CD4-positive, CD25-positive, alpha-beta regulatory T cell (primary cell): Measurements from ENCODE around the gene KRTAP5-6. TPM values are rescaled to one million over a fixed set of nuclear protein-coding genes. Genes with fewer than 3 reads are reported as not detected.

ENCODE experiments used
- ATAC-seq, 2 donors: fragments of 150-1000 bp; cut with Tn5 transposase; one replicate each; pipeline ENCODE4 v1.10.0; 2021; ENCODE audit warnings: low read depth in 2 of 2, moderate number of reproducible peaks in 2 of 2, moderate library complexity in 1 of 2
- DNase-seq, 3 donors: peaks; one replicate each; pipeline versions ENCODE4 v3.0.0 to v3.0.0-alpha.2; 2012 to 2022; ENCODE audit warnings: mixed read lengths in 1 of 3
- H3K27ac ChIP-seq: one replicate; pipeline ENCODE4 v1.7.0; 2013; ENCODE audit warnings: mild to moderate bottlenecking, low read length; ENCODE audit not compliant: insufficient read depth, poor library complexity, severe bottlenecking
- H3K27me3 ChIP-seq: one replicate; pipeline ENCODE4 v1.7.0; 2013; ENCODE audit warnings: low read length; ENCODE audit not compliant: control insufficient read depth, insufficient read depth
- H3K36me3 ChIP-seq: one replicate; pipeline ENCODE4 v1.7.0; 2013; ENCODE audit warnings: mild to moderate bottlenecking, low read length, moderate library complexity; ENCODE audit not compliant: control insufficient read depth, insufficient read depth
- H3K4me1 ChIP-seq: 2 replicates; pipeline ENCODE4 v1.7.0; 2013; ENCODE audit warnings: mild to moderate bottlenecking, low read length; ENCODE audit not compliant: insufficient read depth, control insufficient read depth, poor library complexity, severe bottlenecking
- H3K4me3 ChIP-seq: one replicate; pipeline ENCODE4 v1.7.0; 2013; ENCODE audit warnings: low read depth, mild to moderate bottlenecking, low read length, moderate library complexity
- H3K9me3 ChIP-seq, 2 experiments: 1 replicate in 1 of 2; 2 replicates in 1 of 2; pipeline ENCODE4 v1.7.0; 2013; ENCODE audit warnings: low read length in 2 of 2, mild to moderate bottlenecking in 1 of 2, moderate library complexity in 1 of 2; ENCODE audit not compliant: control insufficient read depth in 2 of 2
- H3K27ac Mint-ChIP-seq, 3 donors: one replicate each; pipeline ENCODE4 v1.8.0; 2020 to 2022; ENCODE audit warnings: mild to moderate bottlenecking in 3 of 3, mixed read lengths in 3 of 3, moderate library complexity in 2 of 3
- H3K27me3 Mint-ChIP-seq: one replicate; pipeline ENCODE4 v1.8.0; 2022; ENCODE audit warnings: mild to moderate bottlenecking, mixed read lengths
- H3K36me3 Mint-ChIP-seq: one replicate; pipeline ENCODE4 v1.8.0; 2020; ENCODE audit warnings: mixed read lengths
- H3K4me1 Mint-ChIP-seq, 4 donors: one replicate each; pipeline ENCODE4 v1.8.0; 2020 to 2022; ENCODE audit warnings: mixed read lengths in 4 of 4, mild to moderate bottlenecking in 1 of 4
- H3K4me3 Mint-ChIP-seq, 4 donors: one replicate each; pipeline ENCODE4 v1.8.0; 2020 to 2022; ENCODE audit warnings: mild to moderate bottlenecking in 4 of 4, mixed read lengths in 4 of 4, moderate library complexity in 3 of 4
- H3K9me3 Mint-ChIP-seq, 7 donors: one replicate each; pipeline ENCODE4 v1.8.0; 2020 to 2022; ENCODE audit warnings: mixed read lengths in 7 of 7, mild to moderate bottlenecking in 3 of 7, moderate library complexity in 2 of 7
- polyA plus RNA-seq, 4 donors: library from polyadenylated mRNA; unstranded; fragments of 300-500 nt; fragmentation: Illumina TruSeq; gene quantifications; one replicate each; pipeline ENCODE4 v1.2.3, GENCODE V29; 2021
- total RNA-seq: library from RNA; stranded (reverse); gene quantifications from one replicate; pipeline ENCODE4 v1.2.3, GENCODE V29; 2022

Gene KRTAP5-6
- total and polyA plus RNA-seq, 5 donors from 2014 or later, result not detected

GRCh38 chr11:1744891-1745700, 48.1 kb downstream of the KRTAP5-6 start:
- H3K27ac ChIP-seq, result no peak overlapping the region
- H3K4me3 Mint-ChIP-seq, result no peak overlapping the region
- peaks cover 8% of the 10 kb centered on the region for H3K27me3 Mint-ChIP-seq
- H3K4me1 ChIP-seq, result peaks cover 13% of the 10 kb centered on the region
- ATAC-seq (no peak), DNase-seq (no peak)
- H3K4me3 ChIP-seq, result no peak overlapping the region
- H3K27ac Mint-ChIP-seq, result no peak overlapping the region
- H3K4me1 Mint-ChIP-seq, result peaks cover 0 to 14% (median 9%) of the 10 kb centered on the region in 4 donors
- H3K36me3 ChIP-seq, result no peaks in the 10 kb centered on the region
- no peaks in the 10 kb centered on the region for H3K27me3 ChIP-seq
- peaks cover 0 to 5% (median 0%) of the 10 kb centered on the region in 7 donors for H3K9me3 Mint-ChIP-seq
- H3K36me3 Mint-ChIP-seq, result no peaks in the 10 kb centered on the region
- H3K9me3 ChIP-seq, result no peaks in the 10 kb centered on the region

- Histone ChIP-seq H3K27ac (no peak overlapping the region), H3K4me1 (peaks cover 13% of the 10 kb centered on the region), H3K27me3 (no peaks in the 10 kb centered on the region), H3K9me3 (no peaks in the 10 kb centered on the region), H3K4me3 (no peak overlapping the region), H3K36me3 (no peaks in the 10 kb centered on the region)
- DNase-seq (no peak), ATAC-seq (no peak)
- no peaks in the 10 kb centered on the region for H3K36me3 Mint-ChIP-seq
- H3K4me1 Mint-ChIP-seq, result peaks cover 0 to 19% (median 12%) of the 10 kb centered on the region in 4 donors
- no peak overlapping the region for H3K4me3 Mint-ChIP-seq
- peaks cover 0 to 6% (median 0%) of the 10 kb centered on the region in 7 donors for H3K9me3 Mint-ChIP-seq
- peaks cover 12% of the 10 kb centered on the region for H3K27me3 Mint-ChIP-seq
- no peak overlapping the region for H3K27ac Mint-ChIP-seq
These were observed 48.8 kb downstream of the KRTAP5-6 start for GRCh38 chr11:1745701-1746320.

DNA sequence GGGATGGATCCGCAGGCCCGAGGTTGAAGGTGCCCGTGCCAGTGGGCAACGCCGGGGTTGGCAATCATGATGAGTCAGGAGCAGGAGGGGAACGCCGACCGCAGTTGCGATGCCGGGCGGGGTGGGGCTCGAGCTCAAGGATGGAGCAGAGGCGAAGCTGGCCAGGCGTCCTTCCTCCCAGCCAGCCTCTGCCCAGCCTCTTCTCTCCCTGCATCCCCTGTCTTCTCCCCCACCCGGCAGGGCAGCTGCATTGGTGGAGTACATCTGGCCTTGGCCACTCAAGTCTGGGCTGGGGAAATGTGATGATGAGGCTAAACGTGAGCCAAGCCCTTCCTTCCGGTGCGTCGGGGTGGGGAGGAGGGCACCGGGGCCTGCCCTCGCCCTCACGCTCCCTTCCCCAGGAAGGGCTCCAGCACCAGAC, 49.5 kb downstream of the KRTAP5-6 start:
- peaks cover 12% of the 10 kb centered on the region for H3K27me3 Mint-ChIP-seq
- Histone ChIP-seq H3K4me3 (no peak overlapping the region), H3K4me1 (peaks cover 13% of the 10 kb centered on the region), H3K9me3 (no peaks in the 10 kb centered on the region), H3K36me3 (no peaks in the 10 kb centered on the region), H3K27me3 (no peaks in the 10 kb centered on the region), H3K27ac (no peak overlapping the region)
- H3K4me1 Mint-ChIP-seq, result peaks cover 0 to 19% (median 12%) of the 10 kb centered on the region in 4 donors
- peaks cover 0 to 6% (median 0%) of the 10 kb centered on the region in 7 donors for H3K9me3 Mint-ChIP-seq
- H3K4me3 Mint-ChIP-seq, result no peak overlapping the region
- no peak for DNase-seq
- no peak overlapping the region for H3K27ac Mint-ChIP-seq
- no peak for ATAC-seq
- no peaks in the 10 kb centered on the region for H3K36me3 Mint-ChIP-seq

GRCh38 chr11:1746956-1747752, 50.2 kb downstream of the KRTAP5-6 start:
- Histone ChIP-seq H3K9me3 (no peaks in the 10 kb centered on the region), H3K4me3 (no peak overlapping the region), H3K36me3 (no peaks in the 10 kb centered on the region), H3K4me1 (peaks cover 13% of the 10 kb centered on the region), H3K27me3 (no peaks in the 10 kb centered on the region), H3K27ac (no peak overlapping the region)
- peaks cover 0 to 6% (median 0%) of the 10 kb centered on the region in 7 donors for H3K9me3 Mint-ChIP-seq
- H3K36me3 Mint-ChIP-seq, result no peaks in the 10 kb centered on the region
- H3K27ac Mint-ChIP-seq, result no peak overlapping the region
- DNase-seq (no peak), ATAC-seq (no peak)
- peaks cover 0 to 23% (median 12%) of the 10 kb centered on the region in 4 donors for H3K4me1 Mint-ChIP-seq
- H3K27me3 Mint-ChIP-seq, result peaks cover 12% of the 10 kb centered on the region
- H3K4me3 Mint-ChIP-seq, result no peak overlapping the region

Other genes starting within 250 kb of the KRTAP5-6 start
- gene MOB2, start 210.4 kb upstream of the KRTAP5-6 start, total RNA-seq, result 87.8 TPM
- 10 to 100 TPM; 55.7 to 70.1 (median 66.8) TPM for gene MOB2, start 210.4 kb upstream of the KRTAP5-6 start, polyA plus RNA-seq
- 71.7 TPM for gene DUSP8, start 124.9 kb upstream of the KRTAP5-6 start, total RNA-seq
- under 1 TPM; 0.05 to 0.19 (median 0.07) TPM for gene DUSP8, start 124.9 kb upstream of the KRTAP5-6 start, polyA plus RNA-seq
- gene KRTAP5-1, start 111.9 kb upstream of the KRTAP5-6 start, total RNA-seq, result not detected
- gene KRTAP5-1, start 111.9 kb upstream of the KRTAP5-6 start, polyA plus RNA-seq, result not detected
- 0.35 TPM for gene KRTAP5-2, start 98.9 kb upstream of the KRTAP5-6 start, total RNA-seq
- gene KRTAP5-2, start 98.9 kb upstream of the KRTAP5-6 start, polyA plus RNA-seq, result not detected
- not detected for gene KRTAP5-3, start 88.7 kb upstream of the KRTAP5-6 start, total RNA-seq
- gene KRTAP5-3, start 88.7 kb upstream of the KRTAP5-6 start, polyA plus RNA-seq, result not detected
- not detected for gene KRTAP5-4, start 75.1 kb upstream of the KRTAP5-6 start, total RNA-seq
- gene KRTAP5-4, start 75.1 kb upstream of the KRTAP5-6 start, polyA plus RNA-seq, result not detected
- not detected for gene KRTAP5-5, start 67.4 kb upstream of the KRTAP5-6 start, total RNA-seq
- gene KRTAP5-5, start 67.4 kb upstream of the KRTAP5-6 start, polyA plus RNA-seq, result not detected
- gene IFITM10, start 53.4 kb downstream of the KRTAP5-6 start, total RNA-seq, result 2.4 TPM
- gene IFITM10, start 53.4 kb downstream of the KRTAP5-6 start, polyA plus RNA-seq, result not detected
- 104 TPM for gene CTSD, start 66.7 kb downstream of the KRTAP5-6 start, total RNA-seq
- gene CTSD, start 66.7 kb downstream of the KRTAP5-6 start, polyA plus RNA-seq, result 100 to 1,000 TPM; 147 to 175 (median 155) TPM
- gene SYT8, start 137.8 kb downstream of the KRTAP5-6 start, total RNA-seq, result not detected
- gene SYT8, start 137.8 kb downstream of the KRTAP5-6 start, polyA plus RNA-seq, result not detected
- gene TNNI2, start 141.8 kb downstream of the KRTAP5-6 start, total RNA-seq, result not detected
- not detected for gene TNNI2, start 141.8 kb downstream of the KRTAP5-6 start, polyA plus RNA-seq
- 453 TPM for gene LSP1, start 155.9 kb downstream of the KRTAP5-6 start, total RNA-seq
- gene LSP1, start 155.9 kb downstream of the KRTAP5-6 start, polyA plus RNA-seq, result 100 to 1,000 TPM; 381 to 514 (median 444) TPM
- gene PRR33, start 194.7 kb downstream of the KRTAP5-6 start, total RNA-seq, result not detected
- gene PRR33, start 194.7 kb downstream of the KRTAP5-6 start, polyA plus RNA-seq, result under 1 TPM in 3 of 4 donors, not detected in 1; 0.06 to 0.09 (median 0.08) TPM
- 19.4 TPM for gene TNNT3, start 222.5 kb downstream of the KRTAP5-6 start, total RNA-seq
- 1 to 10 TPM in 1 of 4 donors, not detected in 3; 1.6 TPM for gene TNNT3, start 222.5 kb downstream of the KRTAP5-6 start, polyA plus RNA-seq